IMR-90 (cell line): ENCODE data around the gene APPL2. TPM values are rescaled to one million over a fixed set of nuclear protein-coding genes. Genes with fewer than 3 reads are reported as not detected.

Source experiments
- ATAC-seq: fragments of 200-7000 bp; cut with Tn5 transposase; 2 replicates; pipeline ENCODE4 v1.9.1; 2020; ENCODE audit warnings: low read depth, mild to moderate bottlenecking, moderate library complexity
- BruUV-seq: library from RNA; stranded (reverse); fragments of 400-500 nt; replicated peaks from 2 replicates; lab custom pipeline; 2021; lab: Mats Ljungman, UMichigan
- CTCF ChIA-PET: fragments of 300-600 bp; formaldehyde crosslinking; extraction: SDS; loops from one replicate; lab custom pipeline; 2021; ENCODE audit warnings: antibody characterized with exemption; lab: Yijun Ruan, JAX
- POLR2A ChIA-PET: fragments of 300-600 bp; sonication (Branson Sonifier 250); formaldehyde crosslinking; loops from one replicate; lab custom pipeline; 2022; ENCODE audit warnings: antibody characterized with exemption; ENCODE audit not compliant: unreplicated experiment; lab: Charles Lee
- DNase-seq: peaks from one replicate; pipeline ENCODE4 v3.0.0; 2013
- H2AFZ ChIP-seq: replicated peaks from 2 replicates; pipeline ENCODE3; 2013; ENCODE audit warnings: low read length, mild to moderate bottlenecking; ENCODE audit not compliant: poor library complexity
- H2AK5ac ChIP-seq: 2 replicates; pipeline ENCODE4 v1.6.1; 2013; ENCODE audit warnings: low read depth, low read length, inconsistent platforms
- H2AK9ac ChIP-seq: replicated peaks from 2 replicates; pipeline ENCODE3; 2013; ENCODE audit warnings: mild to moderate bottlenecking, low read depth, low read length, moderate library complexity; ENCODE audit not compliant: poor library complexity
- H2BK120ac ChIP-seq: 2 replicates; pipeline ENCODE4 v1.6.1; 2013; ENCODE audit warnings: low read depth, low read length, inconsistent platforms
- H2BK15ac ChIP-seq: 3 replicates; pipeline ENCODE4 v1.6.1; 2013; ENCODE audit warnings: low read depth, low read length, inconsistent platforms
- H2BK20ac ChIP-seq: 2 replicates; pipeline ENCODE4 v1.6.1; 2013; ENCODE audit warnings: low read depth, mild to moderate bottlenecking, inconsistent platforms, low read length, moderate library complexity
- H2BK5ac ChIP-seq: 2 replicates; pipeline ENCODE4 v1.6.1; 2013; ENCODE audit warnings: mild to moderate bottlenecking, low read depth, low read length, inconsistent platforms; ENCODE audit not compliant: poor library complexity, severe bottlenecking
- H3K14ac ChIP-seq: replicated peaks from 2 replicates; pipeline ENCODE4 v1.6.1; 2013; ENCODE audit warnings: low read depth, low read length, inconsistent platforms
- H3K18ac ChIP-seq: 2 replicates; pipeline ENCODE4 v1.6.1; 2013; ENCODE audit warnings: low read depth, low read length, control low read depth
- H3K23ac ChIP-seq: 2 replicates; pipeline ENCODE4 v1.6.1; 2013; ENCODE audit warnings: low read depth, low read length, inconsistent platforms
- H3K27ac ChIP-seq: 2 replicates; pipeline ENCODE4 v1.5.1; 2013; ENCODE audit warnings: mild to moderate bottlenecking, control low read depth, low read length; ENCODE audit not compliant: insufficient read depth
- H3K27me3 ChIP-seq: 2 replicates; pipeline ENCODE4 v1.6.1; 2013; ENCODE audit warnings: low read length; ENCODE audit not compliant: control insufficient read depth, insufficient read depth
- H3K36me3 ChIP-seq: 2 replicates; pipeline ENCODE4 v1.6.1; 2013; ENCODE audit warnings: low read length, mixed read lengths; ENCODE audit not compliant: control insufficient read depth, insufficient read depth
- H3K4ac ChIP-seq: 2 replicates; pipeline ENCODE4 v1.6.1; 2013; ENCODE audit warnings: low read depth, low read length, inconsistent platforms
- H3K4me1 ChIP-seq: 2 replicates; pipeline ENCODE4 v1.6.1; 2013; ENCODE audit warnings: low read length, mixed read lengths; ENCODE audit not compliant: control insufficient read depth, insufficient read depth
- H3K4me2 ChIP-seq: 2 replicates; pipeline ENCODE4 v1.6.1; 2013; ENCODE audit warnings: low read depth, mild to moderate bottlenecking, control low read depth, low read length, moderate library complexity
- H3K4me3 ChIP-seq: 2 replicates; pipeline ENCODE4 v1.5.1; 2013; ENCODE audit warnings: low read depth, mild to moderate bottlenecking, control low read depth, low read length, moderate library complexity; ENCODE audit not compliant: insufficient read depth
- H3K56ac ChIP-seq: 2 replicates; pipeline ENCODE4 v1.6.1; 2013; ENCODE audit warnings: low read length, inconsistent platforms; ENCODE audit not compliant: insufficient read depth; ENCODE audit errors: extremely low read depth
- H3K79me1 ChIP-seq, 2 experiments: 2 replicates each; pipeline ENCODE4 v1.6.1; 2013; ENCODE audit warnings: low read length in 2 of 2, inconsistent platforms in 1 of 2, low read depth in 1 of 2
- H3K9ac ChIP-seq: 2 replicates; pipeline ENCODE4 v1.6.1; 2013; ENCODE audit warnings: low read depth, low read length, control low read depth
- H3K9me1 ChIP-seq: 2 replicates; pipeline ENCODE4 v1.6.1; 2013; ENCODE audit warnings: low read length, inconsistent platforms; ENCODE audit not compliant: insufficient read depth
- H3K9me3 ChIP-seq: 2 replicates; pipeline ENCODE4 v1.6.1; 2013; ENCODE audit warnings: low read length; ENCODE audit not compliant: control insufficient read depth, insufficient read depth
- H4K20me1 ChIP-seq: 2 replicates; pipeline ENCODE4 v1.6.1; 2013; ENCODE audit warnings: low read length, inconsistent platforms; ENCODE audit not compliant: insufficient read depth
- H4K5ac ChIP-seq: 2 replicates; pipeline ENCODE4 v1.6.1; 2013; ENCODE audit warnings: mild to moderate bottlenecking, low read depth, low read length, control low read depth
- H4K8ac ChIP-seq, 2 experiments: 2 replicates each; pipeline ENCODE4 v1.6.1; 2013; ENCODE audit warnings: low read depth in 2 of 2, low read length in 2 of 2, control low read depth in 1 of 2, inconsistent platforms in 1 of 2
- H4K91ac ChIP-seq: 2 replicates; pipeline ENCODE4 v1.6.1; 2013; ENCODE audit warnings: low read depth, low read length, inconsistent platforms; ENCODE audit not compliant: insufficient read depth
- MAFK ChIP-seq: IDR thresholded peaks from 2 replicates; pipeline ENCODE4 v1.6.1; 2012; ENCODE audit warnings: low read depth, low read length, improper control_type of control experiment
- POLR2A ChIP-seq: IDR thresholded peaks from 2 replicates; pipeline ENCODE4 v1.6.1; 2012; ENCODE audit warnings: mild to moderate bottlenecking, low read depth, low read length
- WGBS, 2 experiments: methylation state at CpG; one replicate each; pipeline versions ENCODE4 v1.1.5 to v1.1.7; 2013; ENCODE audit warnings: missing lambda C conversion rate in 2 of 2; ENCODE audit not compliant: insufficient read length in 1 of 2; ENCODE audit errors: extremely low coverage in 2 of 2; 5-methylcytosine and 5-hydroxymethylcytosine counted together
- dilution Hi-C: fragments of 300-500 bp; cut with HindIII; formaldehyde crosslinking; loops from one replicate; pipeline ENCODE4 v1.14.3; 2018; ENCODE audit warnings: low sequenced_read_pairs; ENCODE audit not compliant: unreplicated experiment
- in situ Hi-C: fragments of 300-500 bp; cut with MboI; formaldehyde crosslinking; loops from 3 replicates; pipeline ENCODE4 v1.14.3; 2019; ENCODE audit warnings: low sequenced_read_pairs, inconsistent platforms, mixed read lengths
- intact Hi-C: fragments of 100-400 bp; cut with micrococcal nuclease; formaldehyde crosslinking; loops from 2 replicates; pipeline ENCODE4 v1.10.0; 2022
- polyA plus RNA-seq, 3 experiments: library from polyadenylated mRNA; depleted of rRNA; stranded (reverse); fragments of >200 nt; gene quantifications; 2 replicates each; pipeline ENCODE4 v1.2.3, GENCODE V29; 2012; ENCODE audit warnings: low replicate concordance in 1 of 3
- total RNA-seq: library from RNA; depleted of rRNA; stranded (reverse); fragments of >200 nt; gene quantifications from 2 replicates; pipeline ENCODE4 v1.2.3, GENCODE V29; 2012
- TF ChIP-seq, protein P1 (sequence below): fragments of 150-350 bp; IDR thresholded peaks from 2 replicates; pipeline ENCODE4 v1.6.1; 2017; ENCODE audit warnings: mild to moderate bottlenecking, antibody characterized with exemption, low read length, low read depth

The APPL2 gene
- total and polyA plus RNA-seq, 2 of the 4 experiments (the other 2 are of a cell fraction), result 42.3 to 65.8 TPM

DNA sequence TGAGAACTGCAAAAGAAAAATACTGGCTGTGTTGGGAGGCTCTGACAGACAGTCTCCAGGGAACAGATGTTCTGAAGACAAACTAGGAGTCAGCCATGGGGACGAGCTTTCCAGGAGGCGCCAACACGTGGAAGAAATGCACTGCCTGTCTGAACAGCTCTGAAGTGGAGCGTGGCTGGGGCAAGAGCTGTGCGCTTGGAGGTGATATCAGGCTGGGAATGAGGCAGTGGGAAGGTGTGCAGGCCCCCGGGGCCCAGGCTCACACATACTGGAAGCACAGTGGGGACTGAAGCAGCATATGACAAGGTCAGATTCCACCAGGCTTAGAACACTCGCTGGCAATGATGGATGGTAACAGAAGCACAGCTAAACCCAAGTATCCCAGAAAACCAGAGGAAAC, 17.5 kb downstream of the APPL2 start:
- Histone ChIP-seq H3K36me3 (peaks cover 51% of the 10 kb centered on the region), H3K79me1 (peaks cover 51 to 73% of the 10 kb centered on the region in 2 experiments), H2BK120ac (no peak overlapping the region), H3K4ac (no peak overlapping the region), H3K9ac (no peak overlapping the region), H2BK15ac (no peak overlapping the region), H2AK9ac (no peak overlapping the region), H2BK20ac (no peak overlapping the region), H3K18ac (no peak overlapping the region), H3K4me2 (no peak overlapping the region), H3K4me1 (peaks cover 10% of the 10 kb centered on the region; the same call in 1 of the 2 replicates), H4K8ac (no peak overlapping the region; a peak in 1 of 4 replicates), H3K9me1 (peaks cover 45% of the 10 kb centered on the region), H3K14ac (no peak overlapping the region), H3K27me3 (no peaks in the 10 kb centered on the region), H2BK5ac (no peak overlapping the region), H3K23ac (0 out of 2 replicates have a peak overlapping the region, but pooled peaks have one; percentile 46), H4K91ac (no peak overlapping the region), H3K9me3 (no peaks in the 10 kb centered on the region), H4K5ac (no peak overlapping the region), H3K56ac (no peak overlapping the region), H4K20me1 (peaks cover 29% of the 10 kb centered on the region; the same call in 1 of the 2 replicates), H2AFZ (no peak overlapping the region), H2AK5ac (0 out of 2 replicates have a peak overlapping the region, but pooled peaks have one; percentile 38), H3K4me3 (no peak overlapping the region), H3K27ac (no peak overlapping the region)
- no TSS peak for BruUV-seq
- ChIA-PET POLR2A (no interaction called here), CTCF (no interaction called here)
- intact Hi-C loops, result no loop called here
- ATAC-seq, result no peak
- in situ Hi-C loops, result loop anchor here (25.0 kb wide), 1 partner anchor 169 kb away; no protein-coding TSS in a partner anchor
- WGBS, 2 experiments, result 53% methylated on average over 4 of the region's 7 CpGs; no CpG with 5 or more reads in 1 of the 2 experiments
- dilution Hi-C loops, result no loop called here
- TF ChIP-seq, protein P1, sequence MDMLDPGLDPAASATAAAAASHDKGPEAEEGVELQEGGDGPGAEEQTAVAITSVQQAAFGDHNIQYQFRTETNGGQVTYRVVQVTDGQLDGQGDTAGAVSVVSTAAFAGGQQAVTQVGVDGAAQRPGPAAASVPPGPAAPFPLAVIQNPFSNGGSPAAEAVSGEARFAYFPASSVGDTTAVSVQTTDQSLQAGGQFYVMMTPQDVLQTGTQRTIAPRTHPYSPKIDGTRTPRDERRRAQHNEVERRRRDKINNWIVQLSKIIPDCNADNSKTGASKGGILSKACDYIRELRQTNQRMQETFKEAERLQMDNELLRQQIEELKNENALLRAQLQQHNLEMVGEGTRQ, result no peak
- no peak for TF ChIP-seq POLR2A
- no peak for TF ChIP-seq MAFK
- no peak for DNase-seq
